GDM1 (cell line): ENCODE results near the gene EXOC4.

Experiments used
- DNase-seq: peaks from one replicate; lab custom pipeline; 2025; lab: John Stamatoyannopoulos, UW

Gene EXOC4

DNA sequence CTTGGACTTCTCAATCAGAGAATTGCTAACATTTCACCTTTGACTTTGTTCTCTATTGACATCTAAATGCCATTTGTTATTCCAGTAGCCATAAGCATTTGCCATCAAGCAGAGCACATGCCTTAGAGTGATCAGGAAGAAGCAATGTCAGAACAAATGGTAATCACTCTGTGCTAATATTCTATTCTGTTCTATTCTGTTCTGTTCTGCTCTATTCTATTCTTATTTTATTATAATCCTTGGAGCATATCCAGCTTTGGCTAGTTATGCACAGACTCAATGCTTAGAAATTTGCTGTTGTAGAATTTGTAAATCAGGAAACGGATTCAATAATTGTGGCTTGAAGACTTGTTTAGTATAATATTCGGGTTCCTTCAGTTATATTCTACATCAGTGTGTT lies 175.4 kb downstream of the EXOC4 start:
- DNase-seq: no peak

GRCh38 chr7:133428876-133429275 lies 176.0 kb downstream of the EXOC4 start:
- DNase-seq: no peak

- no peak for DNase-seq
These were observed 176.5 kb downstream of the EXOC4 start for GRCh38 chr7:133429371-133429770.

DNA sequence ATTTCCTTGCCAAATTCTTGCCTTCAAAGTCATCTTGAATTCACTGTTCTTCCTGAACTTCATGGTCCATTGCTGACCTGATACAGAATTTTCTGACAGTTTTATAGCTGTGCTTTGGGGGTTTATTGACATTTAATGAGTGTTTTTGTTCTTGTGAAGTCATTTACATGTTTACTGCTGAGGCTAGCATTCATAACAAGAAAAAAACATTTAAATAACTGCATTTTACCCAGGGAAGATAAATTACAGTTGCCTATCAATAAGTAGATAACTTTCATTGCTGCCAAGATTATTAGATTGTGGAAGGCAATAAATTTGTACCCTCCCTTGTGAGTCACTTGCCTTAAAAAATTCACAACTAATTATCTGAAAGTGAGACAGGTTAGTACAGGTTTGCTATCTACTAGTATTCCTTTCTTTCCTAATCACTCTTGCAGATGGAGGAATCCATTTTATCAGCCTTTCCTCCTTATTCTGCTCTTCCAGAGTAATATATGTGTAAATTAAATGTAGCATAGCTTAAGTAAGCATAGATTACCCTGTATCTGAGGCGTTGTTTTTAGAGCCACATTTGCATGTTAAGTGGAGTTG lies 178.4 kb downstream of the EXOC4 start:
- DNase-seq: no peak

- DNase-seq: no peak
These were observed 180.4 kb downstream of the EXOC4 start for GRCh38 chr7:133433165-133433812.

DNA sequence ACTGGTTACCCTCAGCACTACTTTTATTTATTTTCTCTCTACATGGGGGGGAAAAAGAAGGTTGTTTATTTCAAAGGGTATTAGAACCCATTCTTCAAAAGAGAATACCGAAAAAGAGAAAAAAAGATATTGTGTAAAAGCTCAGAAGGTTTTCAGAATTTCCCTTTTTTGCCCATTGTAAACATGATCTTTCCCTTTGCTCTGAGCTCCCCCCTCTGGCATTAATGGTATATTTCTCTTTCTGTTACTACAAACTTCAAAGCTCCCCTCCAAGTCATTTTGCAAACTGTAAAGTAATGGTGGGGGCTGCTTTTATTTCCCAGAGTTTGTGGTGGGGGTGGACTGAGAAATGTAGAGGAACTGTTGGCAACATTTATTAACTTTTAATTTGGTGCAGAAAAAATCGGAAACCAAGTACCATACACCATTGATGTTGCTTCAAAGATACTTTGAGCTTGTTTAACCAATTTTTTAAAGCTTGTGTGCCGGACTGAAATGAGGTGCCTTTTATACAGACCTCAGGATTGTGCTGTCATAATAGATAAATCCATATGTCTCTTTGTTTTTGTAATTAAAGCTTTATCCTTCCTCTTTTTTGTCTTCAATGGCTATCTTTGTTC lies 181.5 kb downstream of the EXOC4 start:
- no peak for DNase-seq

- DNase-seq: no peak
These were observed 183.1 kb downstream of the EXOC4 start for GRCh38 chr7:133436014-133436428.

- no peak for DNase-seq
These were observed 184.7 kb downstream of the EXOC4 start for GRCh38 chr7:133437544-133437943.

- DNase-seq: no peak
These were observed 189.9 kb downstream of the EXOC4 start for GRCh38 chr7:133442818-133443217.

- no peak for DNase-seq
These were observed 192.7 kb downstream of the EXOC4 start for GRCh38 chr7:133445617-133446016.

GRCh38 chr7:133448012-133448411 lies 195.1 kb downstream of the EXOC4 start:
- no peak for DNase-seq

DNA sequence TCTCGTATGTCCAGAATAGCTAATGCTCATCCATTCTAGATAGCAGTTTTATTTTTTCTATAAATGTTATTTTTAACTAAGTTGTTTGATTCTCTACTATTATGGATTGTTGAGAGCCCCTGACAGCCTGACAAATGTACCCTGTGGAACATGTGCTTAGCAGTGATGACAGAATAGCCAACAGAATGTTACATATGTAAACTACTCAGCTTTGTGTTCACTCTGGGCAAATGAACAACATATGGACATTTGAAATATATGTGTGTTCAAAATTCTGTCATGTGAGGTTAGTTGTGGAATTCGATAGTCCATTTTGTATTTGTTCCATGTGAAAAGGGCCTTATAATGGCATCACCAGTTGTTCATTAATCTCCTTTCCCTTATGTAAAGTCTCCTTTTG lies 199.7 kb downstream of the EXOC4 start:
- DNase-seq: no peak

GRCh38 chr7:133458688-133459087 lies 205.8 kb downstream of the EXOC4 start:
- DNase-seq: no peak

DNA sequence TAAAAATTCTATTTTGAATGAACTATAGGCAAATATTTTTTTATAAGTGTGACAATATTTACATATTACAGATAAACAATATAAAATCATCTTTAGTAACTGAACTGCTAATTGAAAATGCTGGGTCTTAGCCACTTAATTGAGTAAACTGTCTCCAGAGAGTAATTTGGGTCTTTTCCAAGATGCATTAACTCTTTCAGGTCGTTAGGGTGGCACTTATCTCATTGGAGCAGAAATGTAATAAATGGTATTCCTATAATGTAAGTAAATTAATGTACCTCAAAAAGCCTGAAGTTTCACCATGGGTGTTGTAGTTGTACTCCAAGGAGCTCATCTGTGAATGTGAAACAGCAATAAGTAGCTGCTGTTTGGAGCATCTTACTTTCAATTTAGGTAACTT lies 208.5 kb downstream of the EXOC4 start:
- DNase-seq: no peak

- no peak for DNase-seq
These were observed 222.8 kb downstream of the EXOC4 start for GRCh38 chr7:133475655-133476054.

DNA sequence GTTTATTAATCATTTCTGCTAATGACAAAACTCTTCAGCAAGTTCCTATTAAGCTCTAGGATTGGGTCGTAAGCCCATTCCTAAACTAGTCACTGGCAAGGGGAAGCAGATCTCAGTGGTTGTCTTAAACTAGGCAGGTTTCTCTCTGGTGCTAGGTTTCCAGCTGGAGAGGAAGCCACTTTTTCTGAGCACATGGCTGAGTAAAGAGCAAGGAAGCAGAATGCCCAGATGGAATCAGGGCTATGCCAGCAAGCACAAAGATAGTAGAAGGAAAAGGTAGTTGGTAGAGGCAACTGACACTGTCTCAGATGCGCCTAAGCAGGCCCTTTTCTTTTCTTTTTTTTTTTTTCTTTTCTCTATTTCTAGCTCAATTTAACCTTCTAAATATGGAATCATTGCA lies 224.9 kb downstream of the EXOC4 start:
- DNase-seq: no peak

DNA sequence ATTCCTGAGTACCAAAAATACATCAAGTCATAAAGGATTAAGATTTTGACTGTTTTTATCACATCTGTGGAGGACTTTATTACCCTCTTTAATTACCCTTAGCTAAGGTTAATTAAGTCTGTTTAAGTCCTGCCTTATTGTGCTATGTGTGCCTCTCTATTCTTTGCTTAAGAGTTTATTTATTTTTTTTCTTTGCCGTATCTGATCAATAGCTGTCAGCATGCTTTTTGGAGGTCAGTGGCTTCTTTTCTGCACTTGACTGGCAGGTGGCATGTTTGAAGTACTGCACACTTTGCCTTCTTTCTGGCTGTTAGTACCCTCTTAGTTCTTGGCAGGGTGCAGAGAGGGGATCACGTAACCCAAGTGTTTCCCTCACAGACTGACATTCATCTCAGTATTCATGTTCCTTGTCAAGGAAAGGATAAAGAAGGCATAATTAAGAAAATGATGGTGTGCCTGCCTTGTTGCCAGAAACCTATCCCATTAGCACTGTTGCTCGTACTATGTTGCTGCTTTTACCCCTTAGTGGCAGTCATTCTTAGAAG lies 225.8 kb downstream of the EXOC4 start:
- no peak for DNase-seq

GRCh38 chr7:133479456-133480065 lies 226.7 kb downstream of the EXOC4 start:
- no peak for DNase-seq

- DNase-seq: no peak
These were observed 228.0 kb downstream of the EXOC4 start for GRCh38 chr7:133480868-133481267.

DNA sequence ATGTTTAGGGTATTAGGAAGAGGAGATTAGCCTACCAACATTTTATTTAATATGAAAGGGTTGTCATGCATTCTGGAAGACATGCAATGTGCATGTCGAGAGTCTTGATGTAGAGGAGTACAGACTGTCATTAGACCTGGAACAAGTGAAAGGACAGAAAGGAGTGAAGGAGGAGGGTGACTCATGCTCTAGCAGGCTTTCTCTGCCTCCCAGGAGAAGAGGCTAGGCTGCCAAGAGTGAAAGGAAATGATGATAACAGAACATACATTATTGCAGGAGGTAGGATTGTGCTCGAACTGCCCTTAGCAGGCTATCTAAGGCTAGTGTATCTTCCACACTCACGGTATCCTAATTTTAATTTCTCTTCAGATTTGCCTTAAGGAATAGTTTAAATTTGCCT lies 228.8 kb downstream of the EXOC4 start:
- DNase-seq: no peak

GRCh38 chr7:133482599-133482998 lies 229.7 kb downstream of the EXOC4 start:
- DNase-seq: no peak

- no peak for DNase-seq
These were observed 231.2 kb downstream of the EXOC4 start for GRCh38 chr7:133484086-133484485.

DNA sequence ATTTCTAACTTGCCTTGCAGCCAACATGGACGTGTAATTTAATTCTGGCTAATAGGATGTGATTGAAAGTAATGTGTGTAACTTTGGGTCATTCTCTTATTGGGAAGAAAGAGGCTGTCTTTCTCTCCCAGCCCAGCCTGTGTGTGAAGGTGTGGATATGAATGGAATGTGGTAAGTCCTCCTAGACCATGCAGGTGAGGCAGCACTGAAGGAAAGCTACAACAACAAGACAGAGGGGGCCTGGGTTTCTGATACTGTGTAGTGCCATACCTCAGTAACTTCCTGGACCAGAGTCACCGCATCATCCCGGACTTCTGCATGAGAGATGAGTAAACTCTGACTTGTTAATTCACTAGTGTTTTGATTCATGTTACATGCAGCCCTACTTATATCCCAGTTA lies 237.0 kb downstream of the EXOC4 start:
- DNase-seq: no peak
